ENCODE results near the gene BTG2. TPM values are rescaled to one million over a fixed set of nuclear protein-coding genes. Genes with fewer than 3 reads are reported as not detected.
A peak's percentile ranks its signal among the peaks of the same experiment; 100 is the strongest.

BTG2 gene
- total RNA-seq, 1 experiment from 2014 or later: 8.7 TPM

GRCh38 chr1:203272633-203273205 is 32.6 kb upstream of the BTG2 start:
- H3K36me3 ChIP-seq (replicated peaks; ENCODE audit: control insufficient read depth, insufficient read depth, low read length): no peaks in the 10 kb centered on the region
- peaks cover 24% of the 10 kb centered on the region for H3K27me3 ChIP-seq (ENCODE audit: control insufficient read depth, insufficient read depth, low read length)
- no peak overlapping the region for H3K4me3 ChIP-seq (ENCODE audit: insufficient read depth, low read depth, low read length)
- no peak for DNase-seq

- no peaks in the 10 kb centered on the region for H3K36me3 ChIP-seq (replicated peaks; ENCODE audit: control insufficient read depth, insufficient read depth, low read length)
- peaks cover 24% of the 10 kb centered on the region for H3K27me3 ChIP-seq (ENCODE audit: control insufficient read depth, insufficient read depth, low read length)
- peak; percentile 89 for DNase-seq
- H3K4me3 ChIP-seq (ENCODE audit: insufficient read depth, low read depth, low read length): peak overlapping the region; percentile 32
Measured at GRCh38 chr1:203273206-203273868, 32.0 kb upstream of the BTG2 start.

GRCh38 chr1:203273869-203274602 is 31.3 kb upstream of the BTG2 start:
- Histone ChIP-seq H3K4me3 (ENCODE audit: insufficient read depth, low read depth, low read length) (peak overlapping the region; percentile 32; the same call in 1 of the 2 replicates), H3K27me3 (ENCODE audit: control insufficient read depth, insufficient read depth, low read length) (peaks cover 24% of the 10 kb centered on the region), H3K36me3 (replicated peaks; ENCODE audit: control insufficient read depth, insufficient read depth, low read length) (no peaks in the 10 kb centered on the region)
- DNase-seq: peak; percentile 67

GRCh38 chr1:203274603-203275381 is 30.5 kb upstream of the BTG2 start:
- no peak for DNase-seq
- Histone ChIP-seq H3K27me3 (ENCODE audit: control insufficient read depth, insufficient read depth, low read length) (peaks cover 24% of the 10 kb centered on the region), H3K4me3 (ENCODE audit: insufficient read depth, low read depth, low read length) (no peak overlapping the region), H3K36me3 (replicated peaks; ENCODE audit: control insufficient read depth, insufficient read depth, low read length) (no peaks in the 10 kb centered on the region)

- DNase-seq: no peak
- H3K4me3 ChIP-seq (ENCODE audit: insufficient read depth, low read depth, low read length): no peak overlapping the region
- peaks cover 24% of the 10 kb centered on the region for H3K27me3 ChIP-seq (ENCODE audit: control insufficient read depth, insufficient read depth, low read length)
- H3K36me3 ChIP-seq (replicated peaks; ENCODE audit: control insufficient read depth, insufficient read depth, low read length): no peaks in the 10 kb centered on the region
Measured at GRCh38 chr1:203275656-203276272, 29.6 kb upstream of the BTG2 start.

GRCh38 chr1:203276408-203276807 is 28.9 kb upstream of the BTG2 start:
- Histone ChIP-seq H3K4me3 (ENCODE audit: insufficient read depth, low read depth, low read length) (no peak overlapping the region), H3K27me3 (ENCODE audit: control insufficient read depth, insufficient read depth, low read length) (peaks cover 24% of the 10 kb centered on the region), H3K36me3 (replicated peaks; ENCODE audit: control insufficient read depth, insufficient read depth, low read length) (no peaks in the 10 kb centered on the region)
- DNase-seq: no peak

- no peaks in the 10 kb centered on the region for H3K36me3 ChIP-seq (replicated peaks; ENCODE audit: control insufficient read depth, insufficient read depth, low read length)
- no peak overlapping the region for H3K4me3 ChIP-seq (ENCODE audit: insufficient read depth, low read depth, low read length)
- peaks cover 24% of the 10 kb centered on the region for H3K27me3 ChIP-seq (ENCODE audit: control insufficient read depth, insufficient read depth, low read length)
- DNase-seq: no peak
Measured at GRCh38 chr1:203276916-203277545, 28.3 kb upstream of the BTG2 start.

GRCh38 chr1:203278082-203278884 is 27.0 kb upstream of the BTG2 start:
- peaks cover 15% of the 10 kb centered on the region for H3K27me3 ChIP-seq (ENCODE audit: control insufficient read depth, insufficient read depth, low read length)
- peak; percentile 74 for DNase-seq
- H3K36me3 ChIP-seq (replicated peaks; ENCODE audit: control insufficient read depth, insufficient read depth, low read length): no peaks in the 10 kb centered on the region
- no peak overlapping the region for H3K4me3 ChIP-seq (ENCODE audit: insufficient read depth, low read depth, low read length)

GRCh38 chr1:203278885-203279406 is 26.4 kb upstream of the BTG2 start:
- no peaks in the 10 kb centered on the region for H3K36me3 ChIP-seq (replicated peaks; ENCODE audit: control insufficient read depth, insufficient read depth, low read length)
- H3K4me3 ChIP-seq (ENCODE audit: insufficient read depth, low read depth, low read length): no peak overlapping the region
- no peak for DNase-seq

GRCh38 chr1:203280061-203280460 is 25.3 kb upstream of the BTG2 start:
- Histone ChIP-seq H3K27me3 (ENCODE audit: control insufficient read depth, insufficient read depth, low read length) (peaks cover 6% of the 10 kb centered on the region), H3K4me3 (ENCODE audit: insufficient read depth, low read depth, low read length) (no peak overlapping the region), H3K36me3 (replicated peaks; ENCODE audit: control insufficient read depth, insufficient read depth, low read length) (no peaks in the 10 kb centered on the region)
- no peak for DNase-seq

More at GRCh38 chr1:203278885-203279406, 26.4 kb upstream of the BTG2 start:
- H3K27me3 ChIP-seq (ENCODE audit: control insufficient read depth, insufficient read depth, low read length): peaks cover 8% of the 10 kb centered on the region

GRCh38 chr1:203281033-203281432 is 24.3 kb upstream of the BTG2 start:
- Histone ChIP-seq H3K36me3 (replicated peaks; ENCODE audit: control insufficient read depth, insufficient read depth, low read length) (no peaks in the 10 kb centered on the region), H3K4me3 (ENCODE audit: insufficient read depth, low read depth, low read length) (no peak overlapping the region), H3K27me3 (ENCODE audit: control insufficient read depth, insufficient read depth, low read length) (peaks cover 6% of the 10 kb centered on the region)
- DNase-seq: peak; percentile 34

- no peak for DNase-seq
- Histone ChIP-seq H3K36me3 (replicated peaks; ENCODE audit: control insufficient read depth, insufficient read depth, low read length) (no peaks in the 10 kb centered on the region), H3K27me3 (ENCODE audit: control insufficient read depth, insufficient read depth, low read length) (peaks cover 12% of the 10 kb centered on the region), H3K4me3 (ENCODE audit: insufficient read depth, low read depth, low read length) (no peak overlapping the region)
Measured at GRCh38 chr1:203281851-203282661, 23.3 kb upstream of the BTG2 start.
